ENCODE data around the gene BEND7. TPM values are rescaled to one million over a fixed set of nuclear protein-coding genes. Genes with fewer than 3 reads are reported as not detected.

Gene BEND7
- total and polyA plus RNA-seq, 2 of the 8 experiments (the other 6 are each of a cell fraction or from before 2014, with no cell fraction given): 1.9 to 8.2 TPM

DNA sequence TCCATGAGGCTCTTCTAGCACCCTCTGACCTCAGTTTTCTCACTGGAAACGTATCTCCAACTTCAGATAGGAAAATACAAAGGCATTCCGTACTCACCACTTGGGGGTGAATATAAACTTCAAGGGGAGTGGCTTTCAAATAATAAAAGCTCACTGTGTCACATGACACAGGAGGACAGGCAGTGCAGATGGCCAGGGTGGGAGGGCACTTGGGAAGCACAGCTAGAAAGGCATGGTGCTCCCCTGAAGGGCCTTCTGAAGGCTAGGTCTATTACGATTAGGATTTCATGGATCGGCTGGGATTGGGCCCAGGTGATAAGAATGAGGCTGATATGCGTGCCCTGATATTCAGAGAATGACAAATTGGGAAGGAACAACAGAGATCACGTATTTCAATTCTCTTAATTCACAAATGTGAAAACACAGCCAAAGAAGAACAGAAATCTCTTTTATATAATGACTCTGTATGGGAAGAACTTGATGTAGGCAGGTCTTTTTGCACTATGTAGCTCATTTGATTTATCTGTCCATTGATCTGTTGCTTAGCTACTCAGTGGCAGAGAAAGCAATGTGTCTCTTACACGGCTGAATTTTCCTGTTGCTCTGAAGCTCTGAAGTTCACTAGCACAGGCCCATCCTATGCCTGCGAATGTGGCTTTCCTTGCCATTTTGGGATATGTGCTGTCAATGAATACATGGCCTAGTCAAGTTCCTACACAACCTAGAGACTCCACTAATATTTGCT is 83.0 kb downstream of the BEND7 start:
- DNase-seq (ENCODE audit: low read depth in 1 of 2, low spot score in 2 of 2): peak in 1 of 2 experiments; percentile 28
- Histone ChIP-seq H3K36me3 (ENCODE audit: control insufficient read depth in 2 of 4, insufficient read depth in 4 of 4, low read length in 3 of 4) (no peaks in the 10 kb centered on the region), H3K9ac (replicated peaks in 1 of 4; ENCODE audit: extremely low read depth in 1 of 4, low read depth in 3 of 4, low read length in 3 of 4) (no peak overlapping the region), H3K79me2 (ENCODE audit: control insufficient read depth in 1 of 2, insufficient read depth in 2 of 2, low read length in 2 of 2) (no peaks in the 10 kb centered on the region), H3K14ac (ENCODE audit: insufficient read length) (no peak overlapping the region), H4K5ac (ENCODE audit: insufficient read length, low read depth, low read length) (no peak overlapping the region), H4K20me1 (replicated peaks in 1 of 2; ENCODE audit: control insufficient read depth in 1 of 2, insufficient read depth in 2 of 2, low read length in 2 of 2) (no peaks in the 10 kb centered on the region), H3K79me1 (ENCODE audit: low read depth, low read length) (no peaks in the 10 kb centered on the region), H3K9me3 (ENCODE audit: insufficient read depth in 2 of 2, low read depth in 1 of 2, low read length in 1 of 2) (no peaks in the 10 kb centered on the region), H4K8ac (ENCODE audit: extremely low read depth, insufficient read depth, low read length) (no peak overlapping the region), H3K4me2 (ENCODE audit: insufficient read depth in 1 of 2, low read depth in 2 of 2, low read length in 2 of 2) (no peak overlapping the region), H2AK5ac (ENCODE audit: low read depth, low read length) (no peak overlapping the region), H3K4me3 (ENCODE audit: extremely low read depth in 1 of 4, insufficient read depth in 2 of 4, low read depth in 3 of 4, low read length in 4 of 4) (no peak overlapping the region), H2BK5ac (ENCODE audit: low read depth, low read length) (no peak overlapping the region), H3K23ac (ENCODE audit: insufficient read length) (no peak overlapping the region), H3K4me1 (replicated peaks in 1 of 4; ENCODE audit: control insufficient read depth in 3 of 4, insufficient read depth in 4 of 4, low read length in 3 of 4) (peaks cover 0 to 5% (median 0%) of the 10 kb centered on the region in 4 experiments; a peak in 1 of 7 replicates), H3K27ac (ENCODE audit: low read depth, low read length) (no peak overlapping the region), H2BK15ac (ENCODE audit: low read length) (no peak overlapping the region), H2AFZ (ENCODE audit: low read length) (no peak overlapping the region), H3K18ac (ENCODE audit: extremely low read depth, low read length) (no peak overlapping the region), H2BK120ac (replicated peaks; ENCODE audit: low read depth, low read length) (no peak overlapping the region), H2BK12ac (ENCODE audit: low read depth, low read length) (no peak overlapping the region), H3K23me2 (ENCODE audit: low read depth, low read length) (no peaks in the 10 kb centered on the region), H3K56ac (replicated peaks; ENCODE audit: insufficient read length, low read depth, low read length) (no peak overlapping the region), H3K4ac (replicated peaks; ENCODE audit: insufficient read length, low read depth, low read length) (no peak overlapping the region), H4K91ac (replicated peaks; ENCODE audit: insufficient read length, low read length) (no peak overlapping the region), H2BK20ac (ENCODE audit: low read length) (no peak overlapping the region), H3K27me3 (replicated peaks in 1 of 4; ENCODE audit: control insufficient read depth in 3 of 4, extremely low read depth in 1 of 4, insufficient read depth in 3 of 4, low read length in 3 of 4) (no peaks in the 10 kb centered on the region)
- POLR2A ChIA-PET (ENCODE audit: partially characterized antibody): interaction anchor here (1.3 kb wide), 1 partner anchor 8 kb away, joined by 4 read pairs; no protein-coding TSS in a partner anchor
- CTCF ChIA-PET (ENCODE audit: partially characterized antibody): interaction anchor here (0.8 to 10.7 kb wide), 8 partner anchors 10 to 91 kb away, joined by 3 to 147 read pairs (median 3); no protein-coding TSS in a partner anchor
- no peak for FAIRE-seq
- WGBS, 2 experiments (ENCODE audit: extremely low coverage in 1 of 2, insufficient coverage in 1 of 2, insufficient read length in 1 of 2, insufficient replicate concordance in 2 of 2, low coverage in 1 of 2, low lambda C conversion rate in 2 of 2, missing lambda C conversion rate in 1 of 2): 89% methylated on average over 8 of the region's 8 CpGs; no CpG with 5 or more reads in 1 of the 2 experiments
- no peak for TF ChIP-seq SP4 (IDR thresholded peaks at IDR 0.05; ENCODE audit: low read length)
- TF ChIP-seq, protein P1, sequence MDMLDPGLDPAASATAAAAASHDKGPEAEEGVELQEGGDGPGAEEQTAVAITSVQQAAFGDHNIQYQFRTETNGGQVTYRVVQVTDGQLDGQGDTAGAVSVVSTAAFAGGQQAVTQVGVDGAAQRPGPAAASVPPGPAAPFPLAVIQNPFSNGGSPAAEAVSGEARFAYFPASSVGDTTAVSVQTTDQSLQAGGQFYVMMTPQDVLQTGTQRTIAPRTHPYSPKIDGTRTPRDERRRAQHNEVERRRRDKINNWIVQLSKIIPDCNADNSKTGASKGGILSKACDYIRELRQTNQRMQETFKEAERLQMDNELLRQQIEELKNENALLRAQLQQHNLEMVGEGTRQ (IDR thresholded peaks at IDR 0.05; ENCODE audit: low read length): 0 out of 2 replicates have a peak, but pooled peaks have one; percentile 29
